IMR-90 (cell line): ENCODE data around the gene RECK.

Experiments
- CEBPB ChIP-seq: IDR thresholded peaks from 2 replicates; pipeline ENCODE4 v1.6.1; 2012; ENCODE audit warnings: low read depth, low read length, improper control_type of control experiment
- CTCF ChIP-seq: conservative IDR thresholded peaks from 2 replicates; pipeline ENCODE4 v1.5.1; 2012; ENCODE audit warnings: mild to moderate bottlenecking, low read depth, low read length, improper control_type of control experiment
- FOS ChIP-seq: fragments of 150-350 bp; IDR thresholded peaks from 2 replicates; pipeline ENCODE4 v1.6.1; 2016; ENCODE audit warnings: low read depth, low read length
- POLR2A ChIP-seq: IDR thresholded peaks from 2 replicates; pipeline ENCODE4 v1.6.1; 2012; ENCODE audit warnings: mild to moderate bottlenecking, low read depth, low read length
- RCOR1 ChIP-seq: IDR thresholded peaks from 2 replicates; pipeline ENCODE4 v1.6.1; 2012; ENCODE audit warnings: mild to moderate bottlenecking, low read length, improper control_type of control experiment; ENCODE audit not compliant: insufficient replicate concordance

- no peak for TF ChIP-seq POLR2A
- TF ChIP-seq CTCF = no peak
- no peak for TF ChIP-seq RCOR1
- no peak for TF ChIP-seq CEBPB
- no peak for TF ChIP-seq FOS
Observed at GRCh38 chr9:36113999-36114398, 77.3 kb downstream of the RECK start.
